PC-3 (cell line): ENCODE data around the gene RGS7. TPM values are rescaled to one million over a fixed set of nuclear protein-coding genes. Genes with fewer than 3 reads are reported as not detected.

ENCODE experiments used
- ATAC-seq: fragments of 200-7000 bp; cut with Tn5 transposase; 2 replicates; pipeline ENCODE4 v1.9.1; 2020; ENCODE audit warnings: mild to moderate bottlenecking, moderate library complexity
- BruUV-seq: library from RNA; stranded (reverse); fragments of 400-500 nt; replicated peaks from 2 replicates; lab custom pipeline; 2021; lab: Mats Ljungman, UMichigan
- CTCF ChIA-PET: fragments of 300-600 bp; sonication (Branson Sonifier 250); formaldehyde crosslinking; loops from one replicate; lab custom pipeline; 2022; ENCODE audit warnings: antibody characterized with exemption; lab: Charles Lee
- POLR2A ChIA-PET: fragments of 300-600 bp; sonication (Branson Sonifier 250); formaldehyde crosslinking; loops from one replicate; lab custom pipeline; 2022; ENCODE audit warnings: antibody characterized with exemption; ENCODE audit not compliant: unreplicated experiment; lab: Charles Lee
- DNase-seq: peaks from one replicate; pipeline ENCODE4 v3.0.0-alpha.2; 2015
- H2AFZ ChIP-seq: fragments of 300-600 bp; sonication (generic); 2 replicates; pipeline ENCODE4 v1.6.0; 2016; ENCODE audit warnings: antibody characterized with exemption, low read length
- H3F3A ChIP-seq: fragments of 300-600 bp; sonication (generic); one replicate; pipeline ENCODE4 v1.6.0; 2017; ENCODE audit warnings: antibody characterized with exemption, low read length, control low read depth, mild to moderate bottlenecking; ENCODE audit not compliant: unreplicated experiment
- H3K27ac ChIP-seq: fragments of 300-600 bp; sonication (generic); 2 replicates; pipeline ENCODE4 v1.5.1; 2016; ENCODE audit warnings: mild to moderate bottlenecking, low read length
- H3K27me3 ChIP-seq: fragments of 300-600 bp; sonication (generic); 2 replicates; pipeline ENCODE4 v1.6.1; 2016; ENCODE audit warnings: low read length, mixed read lengths
- H3K36me3 ChIP-seq: fragments of 300-600 bp; sonication (generic); 2 replicates; pipeline ENCODE4 v1.6.1; 2016; ENCODE audit warnings: low read depth, mixed run types, low read length, mixed read lengths
- H3K4me1 ChIP-seq: fragments of 300-600 bp; sonication (generic); 2 replicates; pipeline ENCODE4 v1.5.1; 2016; ENCODE audit warnings: low read length; ENCODE audit not compliant: insufficient read depth
- H3K4me2 ChIP-seq: fragments of 300-600 bp; sonication (generic); 2 replicates; pipeline ENCODE4 v1.6.0; 2016; ENCODE audit warnings: low read length
- H3K4me3 ChIP-seq: fragments of 300-600 bp; sonication (generic); 2 replicates; pipeline ENCODE4 v1.5.1; 2016; ENCODE audit warnings: mild to moderate bottlenecking, low read length, mixed read lengths
- H3K79me2 ChIP-seq: fragments of 300-600 bp; sonication (generic); 2 replicates; pipeline ENCODE4 v1.6.1; 2017; ENCODE audit warnings: low read length, mixed read lengths
- H3K9ac ChIP-seq: fragments of 300-600 bp; sonication (generic); 2 replicates; pipeline ENCODE4 v1.6.0; 2016; ENCODE audit warnings: mild to moderate bottlenecking, low read length
- H3K9me2 ChIP-seq: fragments of 300-600 bp; sonication (generic); replicated peaks from 2 replicates; pipeline ENCODE4 v1.6.1; 2016; ENCODE audit warnings: mixed run types, low read length, mixed read lengths
- H3K9me3 ChIP-seq: fragments of 300-600 bp; sonication (generic); 2 replicates; pipeline ENCODE4 v1.6.1; 2016; ENCODE audit warnings: low read length, mixed read lengths
- H4K20me1 ChIP-seq: fragments of 300-600 bp; sonication (generic); 2 replicates; pipeline ENCODE4 v1.6.1; 2016; ENCODE audit warnings: low read length, mixed read lengths
- CTCF ChIP-seq: fragments of 300-600 bp; sonication (generic); conservative IDR thresholded peaks from 2 replicates; pipeline ENCODE4 v1.5.1; 2017; ENCODE audit warnings: antibody characterized with exemption, low read depth, mild to moderate bottlenecking, low read length
- EZH2 ChIP-seq: fragments of 300-600 bp; sonication (generic); IDR thresholded peaks from one replicate; pipeline ENCODE4 v1.6.1; 2017; ENCODE audit warnings: antibody characterized with exemption, mild to moderate bottlenecking, low read length; ENCODE audit not compliant: unreplicated experiment
- EZH2phosphoT487 ChIP-seq: fragments of 300-600 bp; sonication (generic); IDR thresholded peaks from 2 replicates; pipeline ENCODE4 v1.6.1; 2018; ENCODE audit warnings: mild to moderate bottlenecking, antibody characterized with exemption, low read length, borderline replicate concordance
- intact Hi-C: fragments of 100-400 bp; cut with micrococcal nuclease; formaldehyde crosslinking; loops from 2 replicates; pipeline ENCODE4 v1.9.0; 2023
- total RNA-seq: library from RNA; depleted of rRNA; stranded (reverse); fragments of >200 nt; gene quantifications from 2 replicates; pipeline ENCODE4 v1.2.3, GENCODE V29; 2014

Gene RGS7
- total RNA-seq, 1 experiment from 2014 or later = 0.15 TPM

GRCh38 chr1:241271427-241271826 lies 85.6 kb downstream of the RGS7 start:
- no peak for TF ChIP-seq EZH2
- TF ChIP-seq CTCF = no peak
- TF ChIP-seq EZH2phosphoT487 = no peak
- Histone ChIP-seq H3K79me2 (no peaks in the 10 kb centered on the region), H3K9ac (no peak overlapping the region), H3F3A (no peaks in the 10 kb centered on the region), H3K4me3 (no peak overlapping the region), H4K20me1 (no peaks in the 10 kb centered on the region), H2AFZ (no peak overlapping the region), H3K4me1 (peaks cover 20% of the 10 kb centered on the region), H3K9me2 (no peaks in the 10 kb centered on the region), H3K36me3 (0 out of 2 replicates have a peak, but pooled peaks cover 4% of the 10 kb centered on the region), H3K4me2 (no peak overlapping the region), H3K9me3 (peaks cover 12% of the 10 kb centered on the region), H3K27ac (no peak overlapping the region), H3K27me3 (peaks cover 11% of the 10 kb centered on the region; the same call in 1 of the 2 replicates)
- no TSS peak for BruUV-seq
- DNase-seq = no peak
- no peak for ATAC-seq
- CTCF ChIA-PET = no interaction called here
- POLR2A ChIA-PET = no interaction called here
- intact Hi-C loops = no loop called here

- intact Hi-C loops = no loop called here
- no peaks in the 10 kb centered on the region for H4K20me1 ChIP-seq
- H3K36me3 ChIP-seq = 0 out of 2 replicates have a peak, but pooled peaks cover 4% of the 10 kb centered on the region
- no peak overlapping the region for H3K4me2 ChIP-seq
- ChIA-PET CTCF (no interaction called here), POLR2A (no interaction called here)
- H3K9me3 ChIP-seq = peaks cover 12% of the 10 kb centered on the region
- H3K4me3 ChIP-seq = no peak overlapping the region
- no peak for DNase-seq
- H3K9ac ChIP-seq = no peak overlapping the region
- no peaks in the 10 kb centered on the region for H3K9me2 ChIP-seq
- ATAC-seq = no peak
- BruUV-seq = no TSS peak
- no peaks in the 10 kb centered on the region for H3K79me2 ChIP-seq
- peaks cover 16% of the 10 kb centered on the region for H3K4me1 ChIP-seq
- no peak overlapping the region for H3K27ac ChIP-seq
- TF ChIP-seq EZH2 = no peak
- no peak for TF ChIP-seq EZH2phosphoT487
- no peak for TF ChIP-seq CTCF
- H3K27me3 ChIP-seq = peaks cover 11% of the 10 kb centered on the region; the same call in 1 of the 2 replicates
- H2AFZ ChIP-seq = no peak overlapping the region
- no peaks in the 10 kb centered on the region for H3F3A ChIP-seq
Observed at GRCh38 chr1:241270016-241270415, 87.0 kb downstream of the RGS7 start.

- ATAC-seq (no peak), DNase-seq (peak; percentile 52)
- peaks cover 16% of the 10 kb centered on the region for H3K4me1 ChIP-seq
- CTCF ChIA-PET = interaction anchor here (0.6 kb wide), 1 partner anchor 456 kb away, joined by 3 read pairs; no protein-coding TSS in a partner anchor
- H3K36me3 ChIP-seq = 0 out of 2 replicates have a peak, but pooled peaks cover 4% of the 10 kb centered on the region
- H3F3A ChIP-seq = no peaks in the 10 kb centered on the region
- no peak overlapping the region for H3K27ac ChIP-seq
- H3K79me2 ChIP-seq = no peaks in the 10 kb centered on the region
- no peak overlapping the region for H2AFZ ChIP-seq
- H3K4me3 ChIP-seq = no peak overlapping the region
- H4K20me1 ChIP-seq = no peaks in the 10 kb centered on the region
- POLR2A ChIA-PET = no interaction called here
- intact Hi-C loops = no loop called here
- H3K4me2 ChIP-seq = no peak overlapping the region
- H3K9me2 ChIP-seq = no peaks in the 10 kb centered on the region
- BruUV-seq = no TSS peak
- H3K9ac ChIP-seq = no peak overlapping the region
- peak; percentile 75 for TF ChIP-seq CTCF
- TF ChIP-seq EZH2phosphoT487 = no peak
- peaks cover 12% of the 10 kb centered on the region for H3K9me3 ChIP-seq
- peaks cover 11% of the 10 kb centered on the region; the same call in 1 of the 2 replicates for H3K27me3 ChIP-seq
Observed at GRCh38 chr1:241269116-241269515, 87.9 kb downstream of the RGS7 start.
